HG03575 (cell line): ENCODE results near the gene PYGM.

Experiments used
- ATAC-seq: cut with Tn5 transposase; IDR thresholded peaks from one replicate; pipeline ENCODE4 v1.9.1; 2021; ENCODE audit not compliant: unreplicated experiment, insufficient number of reproducible peaks, low FRiP score; ENCODE audit errors: extremely low read depth

PYGM gene

DNA sequence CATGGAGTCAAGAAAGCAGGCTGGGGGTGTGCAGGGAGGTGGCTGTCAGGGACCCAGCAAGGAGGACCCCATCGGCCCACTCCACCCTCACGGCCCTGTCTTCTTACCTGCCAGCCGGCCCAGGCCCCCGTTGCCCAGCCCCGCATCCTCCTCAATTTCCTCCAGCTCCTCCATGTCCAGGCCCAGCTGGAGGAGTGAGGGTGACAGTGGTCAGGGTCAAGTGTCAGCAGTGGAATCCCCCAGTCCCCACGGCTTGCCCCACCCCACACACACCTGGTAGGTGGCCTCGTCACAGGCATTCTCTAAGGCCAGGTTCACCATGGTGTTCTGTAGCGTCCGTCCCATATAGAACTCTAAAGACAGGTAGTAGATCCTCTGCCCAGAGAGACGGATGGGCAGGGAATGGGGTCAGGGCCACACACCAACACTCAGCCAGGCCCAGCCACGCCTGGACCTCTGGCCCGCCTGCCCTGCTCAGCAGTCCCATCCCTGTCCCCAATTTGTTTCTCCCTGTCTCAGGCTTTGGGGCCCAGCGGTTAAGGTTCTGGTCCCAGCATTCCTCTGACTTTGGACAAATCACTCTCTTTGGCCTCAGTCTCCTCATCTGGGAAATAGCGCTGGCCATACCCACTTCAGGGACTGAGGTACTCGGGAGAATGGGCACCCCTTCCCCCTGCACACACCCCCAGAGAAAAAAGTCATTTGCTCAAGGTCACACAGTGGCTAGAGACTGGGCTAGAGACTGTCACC is 1.3 kb downstream of the PYGM start:
- no peak for ATAC-seq

DNA sequence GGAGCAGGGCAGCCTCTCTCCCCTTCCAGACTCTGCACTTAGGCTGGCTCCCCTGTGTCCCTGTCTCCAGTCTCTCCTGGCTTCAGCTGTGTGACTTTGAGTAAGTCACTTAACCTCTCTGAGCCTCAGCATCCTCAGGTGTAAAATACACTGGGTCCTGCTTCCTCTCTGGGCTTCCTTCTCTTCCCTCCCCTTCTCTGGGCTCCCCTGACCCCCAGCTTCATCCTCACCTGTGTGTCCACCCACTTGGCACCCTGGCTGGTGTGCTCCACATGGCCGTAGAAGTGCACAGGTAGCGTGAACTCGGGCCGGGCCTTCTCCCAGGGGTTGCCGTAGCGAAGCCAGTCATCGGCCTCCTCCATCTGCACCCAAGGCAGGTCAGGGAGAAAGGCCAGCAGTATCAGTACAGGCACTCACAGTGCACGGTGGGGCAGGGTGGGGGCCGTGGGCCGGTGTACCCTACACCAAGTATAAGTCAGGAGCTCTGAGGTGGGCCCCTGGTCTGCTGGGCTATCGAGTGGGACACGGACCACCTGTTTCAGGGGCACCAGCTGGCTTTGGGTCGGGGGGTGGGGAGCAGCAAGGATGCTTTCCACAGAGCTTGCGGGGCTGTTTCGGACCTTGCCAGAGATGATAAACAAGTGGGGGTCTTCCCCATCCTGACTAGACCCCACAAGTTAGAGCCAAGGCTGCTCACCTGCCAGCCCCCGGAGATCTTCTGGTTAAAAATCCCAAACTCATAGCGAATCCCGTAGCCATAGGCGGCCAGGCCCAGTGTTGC is 2.0 kb downstream of the PYGM start:
- no peak for ATAC-seq

DNA sequence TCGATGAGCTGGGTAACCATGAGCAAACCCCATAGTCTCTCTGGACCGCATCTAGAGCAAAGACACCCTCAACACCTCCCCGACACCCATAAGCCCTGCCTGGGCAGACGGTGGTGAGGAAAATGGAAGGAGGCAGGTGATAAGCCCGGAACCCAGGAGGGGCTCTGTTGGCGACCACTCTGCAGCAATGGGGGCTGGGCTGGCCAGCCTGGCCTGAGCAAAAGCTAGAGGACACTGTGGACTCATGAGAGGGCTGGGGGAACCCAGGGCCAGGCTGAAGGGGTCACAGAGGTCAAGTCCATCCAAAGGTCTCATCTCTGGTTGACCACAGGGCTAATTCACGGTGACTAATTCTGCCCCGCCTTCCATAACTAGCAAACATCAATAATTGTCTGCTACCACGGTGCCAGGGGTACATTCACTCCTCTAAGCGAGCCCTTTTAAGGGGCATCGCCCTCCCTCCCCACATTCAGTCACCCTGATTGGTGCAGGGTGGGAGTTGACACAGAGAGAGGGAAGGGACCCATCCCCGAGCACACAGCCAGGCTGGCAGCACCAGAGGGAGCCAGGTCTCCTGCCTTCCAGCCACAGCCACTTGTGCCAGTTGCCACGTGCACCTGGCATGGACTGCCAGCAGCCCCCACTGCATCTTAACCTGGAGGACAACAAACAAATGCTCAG is 4.0 kb downstream of the PYGM start:
- ATAC-seq = no peak

DNA sequence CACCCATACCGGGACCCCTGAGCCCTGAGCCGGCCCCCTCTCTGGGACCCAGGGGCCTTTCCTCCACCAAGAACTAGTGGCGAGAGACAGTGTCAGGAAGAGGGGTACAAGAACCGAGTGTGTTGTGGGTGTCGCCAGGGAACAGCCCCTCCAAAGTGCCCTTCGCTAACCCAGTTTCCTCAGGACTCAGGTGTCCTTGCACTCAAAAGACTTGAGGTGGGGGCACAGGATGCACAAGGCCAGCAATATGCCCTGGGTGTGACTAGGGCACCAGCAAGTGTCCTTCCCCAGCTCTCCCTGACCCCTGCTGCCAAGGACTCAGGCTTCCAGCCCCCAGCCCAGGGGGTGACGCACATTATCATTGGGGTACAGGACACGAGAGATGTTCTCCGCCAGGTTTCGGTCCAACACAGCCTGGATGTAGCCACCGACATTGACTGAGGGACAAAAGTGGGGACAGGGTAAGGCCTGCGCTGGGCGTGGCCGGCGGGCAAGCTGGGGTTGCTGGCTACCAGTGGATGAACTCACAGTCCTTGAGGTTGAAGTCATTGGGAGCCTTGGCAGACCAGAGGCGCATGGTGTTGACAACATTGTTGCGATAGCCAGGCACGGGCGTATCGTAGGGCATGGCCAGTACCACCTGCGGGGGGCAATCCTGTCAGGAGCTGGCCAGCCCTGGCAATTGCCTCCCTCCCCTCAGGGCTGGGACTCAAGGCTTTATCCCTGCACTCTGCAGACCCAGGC is 4.7 kb downstream of the PYGM start:
- no peak for ATAC-seq

DNA sequence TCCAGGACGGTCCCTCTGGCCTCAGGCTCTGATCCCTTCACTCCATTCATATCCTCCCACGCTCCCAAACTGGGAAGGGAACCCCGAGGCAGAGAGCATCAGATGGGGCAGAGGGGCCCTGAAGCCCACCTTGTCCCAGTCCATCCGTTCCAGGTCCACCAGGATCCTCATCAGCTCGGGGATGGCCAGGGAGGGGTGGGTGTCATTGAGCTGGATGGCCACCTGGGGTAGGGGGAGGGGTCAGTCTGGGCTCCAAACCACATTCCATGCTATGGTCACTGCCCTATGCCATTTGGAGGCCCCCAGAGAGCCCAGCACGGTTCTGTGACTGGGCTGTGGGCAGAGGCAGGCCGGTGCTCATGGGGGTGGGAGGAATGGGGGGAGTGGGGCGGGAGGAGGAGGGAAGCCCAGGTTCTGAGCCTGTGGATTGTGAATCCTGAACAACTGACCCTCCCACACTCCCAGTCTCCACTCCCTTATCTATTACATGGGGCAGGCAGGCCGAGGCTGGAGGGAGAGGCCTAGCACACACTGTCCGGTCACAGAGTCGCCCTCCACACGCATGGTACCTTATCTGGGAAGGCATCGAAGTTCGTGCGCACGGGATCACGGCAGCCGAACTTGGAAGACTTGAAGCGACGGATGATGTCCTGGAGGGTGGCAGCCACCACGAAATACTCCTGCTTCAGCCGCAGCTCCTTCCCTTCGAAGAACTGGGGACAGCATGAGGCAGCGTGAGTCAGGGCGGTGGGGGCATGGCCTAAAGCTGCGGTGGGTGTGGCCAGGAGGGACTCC is 5.5 kb downstream of the PYGM start:
- ATAC-seq = no peak

DNA sequence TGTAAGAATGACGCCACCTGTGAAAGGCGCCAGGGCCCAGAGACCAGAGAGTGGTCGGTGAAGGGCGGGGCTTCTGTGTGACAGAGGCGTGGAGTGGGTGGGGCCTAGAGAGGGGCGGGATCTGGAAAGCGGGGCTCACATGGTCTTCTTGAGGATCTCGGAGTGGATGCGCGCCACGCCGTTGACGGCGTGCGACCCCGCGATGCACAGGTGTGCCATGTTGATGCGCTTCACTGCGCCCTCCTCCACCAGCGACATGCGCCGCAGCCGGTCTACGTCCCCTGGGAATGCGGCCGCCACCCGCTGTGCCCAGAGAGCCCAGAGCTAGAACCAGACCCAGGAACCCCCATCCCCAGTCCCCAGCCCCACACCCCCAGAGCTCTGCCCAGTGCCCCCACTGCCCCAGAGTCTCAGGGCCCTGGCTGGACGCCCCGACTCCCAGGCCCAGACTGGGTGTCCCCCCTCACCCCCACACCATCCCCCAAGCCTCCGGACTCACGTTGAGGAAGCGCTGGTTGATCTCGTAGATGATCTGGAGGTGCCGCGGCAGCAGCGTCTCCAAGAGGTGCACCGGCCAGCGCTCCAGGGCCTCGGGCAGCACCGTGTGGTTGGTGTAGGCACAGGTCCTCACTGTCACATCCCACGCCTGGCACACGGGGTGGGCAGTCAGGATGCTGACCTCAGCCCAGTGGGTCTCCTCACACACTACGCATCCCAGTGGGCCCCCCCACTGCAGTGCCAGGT is 6.2 kb downstream of the PYGM start:
- no peak for ATAC-seq

DNA sequence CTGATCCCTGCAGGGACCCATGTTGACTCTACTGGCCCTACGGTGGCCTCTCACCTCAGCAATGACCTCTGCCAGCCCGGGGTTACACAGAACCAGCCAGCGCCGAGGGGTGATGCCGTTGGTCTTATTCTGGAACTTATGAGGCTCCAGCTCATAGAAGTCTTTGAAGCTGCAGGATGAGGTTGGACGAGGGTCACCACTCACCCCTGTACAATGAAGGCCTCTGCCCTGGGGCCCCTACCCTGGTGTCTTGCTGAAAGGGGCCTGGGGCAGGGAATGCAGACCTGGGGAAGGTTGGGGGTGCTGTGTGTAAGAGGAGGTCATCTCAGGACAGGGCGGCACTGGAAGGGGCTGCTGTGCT is 6.8 kb downstream of the PYGM start:
- no peak for ATAC-seq

DNA sequence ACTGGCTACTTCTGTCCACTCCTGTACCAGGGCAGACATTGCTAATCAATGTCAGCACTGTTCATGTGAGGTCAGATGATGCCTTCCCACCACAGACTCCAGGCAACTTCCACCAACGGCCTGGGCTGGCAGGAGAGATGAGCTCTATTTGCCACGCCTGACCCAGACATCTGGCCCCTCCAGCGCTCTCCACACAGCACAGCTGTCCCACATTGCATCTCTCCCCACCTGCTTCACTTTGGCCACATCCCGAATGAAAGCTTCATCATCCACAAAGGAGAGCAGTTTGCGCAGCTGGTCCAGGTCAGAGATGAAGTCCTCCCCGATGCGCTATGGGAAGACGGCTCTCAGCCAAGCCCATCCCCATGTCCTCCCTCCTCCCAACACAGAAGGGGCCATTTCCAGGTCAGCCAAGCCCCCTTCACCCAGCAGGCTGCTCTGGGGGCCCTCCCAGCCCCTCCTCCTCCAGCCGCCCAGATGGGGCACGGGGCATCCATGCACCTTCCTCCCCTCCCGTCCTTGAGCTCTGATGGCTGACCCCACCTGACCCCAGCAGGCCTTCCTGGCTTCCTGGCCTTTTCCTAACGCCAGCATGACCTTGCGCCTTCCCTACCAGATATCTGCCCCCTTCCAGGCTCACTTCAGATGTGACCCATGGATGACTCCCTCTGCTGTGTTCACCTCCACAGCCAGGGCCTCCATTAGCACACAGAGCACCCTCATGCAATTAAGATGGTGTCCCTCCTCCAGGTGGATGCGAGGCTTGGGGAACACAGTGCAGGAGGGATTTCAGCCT is 7.4 kb downstream of the PYGM start:
- no peak for ATAC-seq

DNA sequence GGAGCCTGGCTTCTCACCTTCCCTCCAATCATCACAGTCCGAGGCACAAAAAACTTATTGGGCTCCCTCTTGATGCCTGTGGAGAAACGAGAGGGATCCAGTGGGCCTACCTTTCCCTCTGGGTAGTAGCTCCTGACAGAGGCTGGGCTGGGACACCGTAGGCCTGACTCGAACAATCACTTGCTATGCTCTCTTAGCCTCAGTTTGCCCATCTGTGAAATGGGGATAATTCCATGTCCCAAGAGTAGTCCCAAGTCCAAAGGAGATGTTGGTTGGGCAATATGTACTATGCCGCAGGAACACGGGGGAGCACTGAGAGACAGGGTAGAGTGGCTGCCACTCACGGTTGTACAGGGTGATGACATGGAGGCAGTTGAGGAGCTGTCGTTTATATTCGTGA is 8.2 kb downstream of the PYGM start:
- no peak for ATAC-seq

DNA sequence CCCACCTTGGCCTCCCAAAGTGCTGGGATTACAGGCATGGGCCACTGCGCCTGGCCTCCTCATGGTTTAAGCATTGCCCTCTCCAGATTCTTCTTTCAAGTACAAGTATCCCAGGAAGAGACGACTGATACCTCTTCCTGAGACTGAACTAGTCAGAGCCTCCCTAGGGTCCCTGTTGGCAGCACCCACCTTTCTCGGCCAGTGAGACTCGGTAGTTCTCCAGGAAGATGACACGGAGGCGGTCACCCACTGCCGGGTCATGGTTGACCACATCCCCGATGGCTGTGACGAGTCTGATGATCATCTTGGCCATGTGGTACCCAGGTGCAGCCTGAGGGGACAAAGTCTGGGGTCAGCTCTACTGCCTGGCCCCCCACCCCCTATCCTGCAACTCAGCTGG is 8.6 kb downstream of the PYGM start:
- no peak for ATAC-seq

DNA sequence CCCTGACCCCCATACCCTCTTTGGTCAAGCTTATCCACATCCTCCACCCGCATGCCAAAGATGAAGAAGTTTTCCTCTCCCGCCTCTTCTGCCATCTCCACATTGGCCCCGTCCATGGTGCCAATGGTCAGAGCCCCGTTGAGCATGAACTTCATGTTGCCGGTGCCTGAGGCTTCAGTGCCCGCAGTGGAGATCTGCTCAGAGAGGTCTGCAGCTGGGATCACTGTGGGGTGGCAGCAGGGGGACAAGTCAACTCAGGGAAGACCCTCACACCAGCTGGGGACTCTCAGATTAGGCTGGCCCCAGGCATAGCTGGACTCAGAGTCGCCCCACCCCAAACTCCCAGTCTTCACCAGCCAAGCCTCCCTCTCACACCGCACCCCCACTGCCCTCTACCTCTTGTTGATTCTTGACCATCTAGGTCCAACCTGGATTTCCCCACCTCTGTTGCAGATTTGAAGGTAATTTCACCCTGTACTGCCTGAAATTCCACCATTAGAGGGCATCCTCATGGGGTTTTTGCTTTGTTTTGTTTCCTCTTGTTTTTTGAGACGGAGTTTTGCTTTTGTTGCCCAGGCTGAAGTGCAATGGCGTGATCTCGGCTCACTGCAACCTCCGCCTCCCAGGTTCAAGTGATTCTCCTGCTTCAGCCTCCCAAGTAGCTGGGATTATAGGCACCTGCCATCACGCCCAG is 9.3 kb downstream of the PYGM start:
- ATAC-seq = no peak

DNA sequence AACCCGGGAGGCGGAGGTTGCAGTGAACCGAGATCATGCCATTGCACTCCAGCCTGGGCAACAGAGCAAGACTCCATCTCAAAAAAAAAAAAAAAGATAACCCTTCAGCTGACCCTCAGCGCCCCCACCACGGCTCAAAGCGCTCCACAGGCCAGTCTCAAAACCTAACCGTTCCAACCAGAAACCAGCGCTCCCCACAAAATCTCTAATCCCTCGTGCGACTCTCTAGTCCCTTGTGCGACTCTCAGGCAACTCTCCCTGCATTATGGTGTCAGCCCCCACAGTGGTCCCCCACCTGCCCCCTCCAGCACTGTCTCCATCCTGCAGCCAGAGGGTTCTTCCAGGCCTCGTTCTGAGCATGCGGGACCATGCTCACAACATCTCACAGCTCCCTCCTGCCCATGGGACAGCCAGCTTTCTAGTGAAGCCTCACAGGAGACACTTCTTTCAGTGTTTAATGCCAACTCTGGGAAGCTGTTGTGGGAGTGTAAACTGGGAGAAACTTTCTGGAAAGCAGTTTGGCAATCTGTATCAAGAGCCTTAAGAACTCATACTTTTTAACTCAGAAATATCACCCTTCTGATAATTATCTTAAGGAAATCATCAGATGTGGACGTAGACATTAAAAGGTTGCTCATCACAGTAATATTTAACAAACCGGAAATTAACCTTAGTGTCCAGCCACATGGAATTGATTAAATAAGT is 11.7 kb downstream of the PYGM start:
- no peak for ATAC-seq

DNA sequence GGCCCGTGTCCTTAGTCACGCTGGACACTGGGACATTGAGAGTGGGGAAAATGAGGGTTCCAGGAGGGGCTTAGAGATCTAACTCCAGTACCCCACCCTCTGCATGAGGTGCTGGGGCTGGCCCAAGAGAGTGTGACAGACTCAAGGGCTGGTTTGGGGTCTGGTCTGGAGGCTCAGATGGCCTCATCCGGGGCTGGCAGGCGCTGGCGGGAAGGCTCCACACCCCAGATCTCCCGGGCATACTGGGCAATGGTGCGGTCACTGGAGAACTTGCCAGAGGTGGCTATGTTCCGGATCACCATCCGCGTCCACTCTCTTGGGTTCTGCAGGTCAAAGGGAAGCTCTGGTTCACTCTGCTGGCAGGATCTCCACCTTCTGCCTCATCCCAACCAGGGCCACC is 13.3 kb downstream of the PYGM start:
- no peak for ATAC-seq

DNA sequence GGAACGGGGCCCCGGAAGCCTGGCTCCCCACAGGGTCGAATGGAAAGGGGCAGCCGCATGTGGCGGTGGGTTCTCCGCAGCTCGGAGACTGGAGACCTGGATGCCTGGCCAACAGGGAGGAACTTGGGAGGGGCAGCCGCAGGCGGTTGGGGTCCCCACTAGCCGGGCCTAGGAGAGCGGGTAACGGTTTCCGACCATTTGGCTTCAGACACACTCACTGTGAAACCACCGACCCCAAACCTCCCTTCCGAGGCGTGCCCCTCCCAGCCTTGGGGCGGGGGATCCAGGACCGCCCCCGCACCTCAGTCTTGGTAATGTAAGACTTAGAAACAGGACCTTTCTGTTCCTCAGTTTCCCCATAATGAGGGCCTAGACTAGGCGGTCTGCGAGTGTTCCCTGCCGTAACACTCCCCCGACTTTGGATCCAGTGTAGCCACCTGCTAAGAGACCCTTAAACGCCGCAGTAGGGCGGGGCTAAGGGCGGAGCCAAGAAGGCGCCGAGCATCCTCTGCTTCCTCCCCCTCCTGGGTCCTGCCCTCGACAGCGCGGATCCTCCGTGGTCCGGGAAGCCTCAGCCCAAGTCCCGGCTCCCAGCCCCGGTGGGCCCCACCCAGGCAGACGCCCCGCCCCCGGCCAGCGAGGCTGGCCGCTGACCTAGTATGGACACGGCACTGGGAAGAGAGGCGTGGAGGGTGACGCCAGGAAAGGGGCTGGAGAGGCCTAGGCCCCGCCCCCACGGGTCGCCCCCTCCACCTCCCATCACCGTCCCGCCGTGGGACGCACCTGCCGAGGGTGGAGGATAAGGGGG is 14.0 kb downstream of the PYGM start:
- ATAC-seq = no peak

DNA sequence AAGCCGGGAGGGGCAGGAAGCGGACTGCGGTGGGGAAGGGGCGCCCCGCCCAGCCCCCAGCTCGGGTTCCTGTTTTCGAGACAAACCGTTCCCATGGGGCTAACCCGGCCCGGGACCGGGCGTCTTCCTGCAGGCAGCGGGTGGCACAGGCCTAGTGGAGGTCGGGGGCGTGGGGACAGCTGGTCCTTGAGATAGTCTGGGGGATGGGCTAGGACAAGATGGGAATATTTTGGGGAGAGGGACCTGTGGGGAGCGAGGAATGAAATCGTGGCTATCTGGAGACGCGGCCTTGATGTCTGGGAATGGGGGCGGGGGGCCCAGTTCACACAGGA is 14.6 kb downstream of the PYGM start:
- no peak for ATAC-seq
